ENCODE data around the gene CBLL2.

DNA sequence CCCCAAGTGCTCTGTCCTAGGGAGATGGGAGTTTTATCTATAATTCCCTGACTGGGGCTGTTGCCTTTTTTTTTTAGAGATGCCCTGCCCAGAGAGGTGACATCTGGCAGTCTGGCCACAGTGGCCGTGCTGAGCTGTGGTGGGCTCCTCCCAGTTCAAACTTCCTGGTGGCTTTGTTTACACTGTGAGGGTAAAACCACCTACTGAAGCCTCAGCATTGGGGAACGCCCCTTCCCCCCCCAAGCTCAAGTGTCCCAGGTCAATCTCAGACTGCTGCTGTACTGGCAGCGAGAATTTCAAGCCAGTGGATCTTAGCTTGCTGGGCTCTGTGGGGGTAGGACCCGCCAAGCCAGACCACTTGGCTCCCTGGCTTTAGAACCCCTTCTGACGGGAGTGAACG is 38.3 kb upstream of the CBLL2 start:
- TF ChIP-seq, protein P1, sequence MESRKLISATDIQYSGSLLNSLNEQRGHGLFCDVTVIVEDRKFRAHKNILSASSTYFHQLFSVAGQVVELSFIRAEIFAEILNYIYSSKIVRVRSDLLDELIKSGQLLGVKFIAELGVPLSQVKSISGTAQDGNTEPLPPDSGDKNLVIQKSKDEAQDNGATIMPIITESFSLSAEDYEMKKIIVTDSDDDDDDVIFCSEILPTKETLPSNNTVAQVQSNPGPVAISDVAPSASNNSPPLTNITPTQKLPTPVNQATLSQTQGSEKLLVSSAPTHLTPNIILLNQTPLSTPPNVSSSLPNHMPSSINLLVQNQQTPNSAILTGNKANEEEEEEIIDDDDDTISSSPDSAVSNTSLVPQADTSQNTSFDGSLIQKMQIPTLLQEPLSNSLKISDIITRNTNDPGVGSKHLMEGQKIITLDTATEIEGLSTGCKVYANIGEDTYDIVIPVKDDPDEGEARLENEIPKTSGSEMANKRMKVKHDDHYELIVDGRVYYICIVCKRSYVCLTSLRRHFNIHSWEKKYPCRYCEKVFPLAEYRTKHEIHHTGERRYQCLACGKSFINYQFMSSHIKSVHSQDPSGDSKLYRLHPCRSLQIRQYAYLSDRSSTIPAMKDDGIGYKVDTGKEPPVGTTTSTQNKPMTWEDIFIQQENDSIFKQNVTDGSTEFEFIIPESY (IDR thresholded peaks at IDR 0.05; ENCODE audit: extremely low read depth, insufficient replicate concordance, low read length) = no peak
- TF ChIP-seq, protein P2, sequence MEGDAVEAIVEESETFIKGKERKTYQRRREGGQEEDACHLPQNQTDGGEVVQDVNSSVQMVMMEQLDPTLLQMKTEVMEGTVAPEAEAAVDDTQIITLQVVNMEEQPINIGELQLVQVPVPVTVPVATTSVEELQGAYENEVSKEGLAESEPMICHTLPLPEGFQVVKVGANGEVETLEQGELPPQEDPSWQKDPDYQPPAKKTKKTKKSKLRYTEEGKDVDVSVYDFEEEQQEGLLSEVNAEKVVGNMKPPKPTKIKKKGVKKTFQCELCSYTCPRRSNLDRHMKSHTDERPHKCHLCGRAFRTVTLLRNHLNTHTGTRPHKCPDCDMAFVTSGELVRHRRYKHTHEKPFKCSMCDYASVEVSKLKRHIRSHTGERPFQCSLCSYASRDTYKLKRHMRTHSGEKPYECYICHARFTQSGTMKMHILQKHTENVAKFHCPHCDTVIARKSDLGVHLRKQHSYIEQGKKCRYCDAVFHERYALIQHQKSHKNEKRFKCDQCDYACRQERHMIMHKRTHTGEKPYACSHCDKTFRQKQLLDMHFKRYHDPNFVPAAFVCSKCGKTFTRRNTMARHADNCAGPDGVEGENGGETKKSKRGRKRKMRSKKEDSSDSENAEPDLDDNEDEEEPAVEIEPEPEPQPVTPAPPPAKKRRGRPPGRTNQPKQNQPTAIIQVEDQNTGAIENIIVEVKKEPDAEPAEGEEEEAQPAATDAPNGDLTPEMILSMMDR (IDR thresholded peaks at IDR 0.05 in 2 of 3, conservative IDR thresholded peaks at IDR 0.05 in 1 of 3; ENCODE audit: borderline replicate concordance in 1 of 3, insufficient read depth in 1 of 3, low read depth in 2 of 3, low read length in 2 of 3) = no peak
- TF ChIP-seq POLR2AphosphoS5 (IDR thresholded peaks at IDR 0.05; ENCODE audit: low read depth, low read length) (no peak), YY1 (IDR thresholded peaks at IDR 0.05; ENCODE audit: extremely low read depth, insufficient replicate concordance, low read depth, low read length) (no peak), POLR2A (IDR thresholded peaks at IDR 0.05; ENCODE audit: borderline replicate concordance, extremely low read depth, insufficient read depth, insufficient read length) (no peak), SIN3A (IDR thresholded peaks at IDR 0.05; ENCODE audit: low read depth) (no peak), ZFX (IDR thresholded peaks at IDR 0.05) (no peak), EZH2phosphoT487 (IDR thresholded peaks at IDR 0.05; ENCODE audit: borderline replicate concordance) (no peak), TCF7L2 (IDR thresholded peaks at IDR 0.05; ENCODE audit: borderline replicate concordance, extremely low read depth, insufficient read depth, insufficient read length) (no peak), SRF (IDR thresholded peaks at IDR 0.05; ENCODE audit: low read depth) (no peak), CEBPB (IDR thresholded peaks at IDR 0.05; ENCODE audit: low read depth) (no peak)

Measured in HCT116 (cell line).